PC-9 (cell line): ENCODE measurements around the gene CNTNAP2.

Experiments used
- EZH2 ChIP-seq: fragments of 200-600 bp; sonication (generic); IDR thresholded peaks from 2 replicates; pipeline ENCODE4 v1.8.0; 2017; ENCODE audit warnings: antibody characterized with exemption, low read depth
- TF ChIP-seq, protein P1 (sequence below): fragments of 200-600 bp; sonication (generic); conservative IDR thresholded peaks from 2 replicates; pipeline ENCODE4 v1.6.1; 2017; ENCODE audit warnings: mixed run types, antibody characterized with exemption, mild to moderate bottlenecking, moderate library complexity

DNA sequence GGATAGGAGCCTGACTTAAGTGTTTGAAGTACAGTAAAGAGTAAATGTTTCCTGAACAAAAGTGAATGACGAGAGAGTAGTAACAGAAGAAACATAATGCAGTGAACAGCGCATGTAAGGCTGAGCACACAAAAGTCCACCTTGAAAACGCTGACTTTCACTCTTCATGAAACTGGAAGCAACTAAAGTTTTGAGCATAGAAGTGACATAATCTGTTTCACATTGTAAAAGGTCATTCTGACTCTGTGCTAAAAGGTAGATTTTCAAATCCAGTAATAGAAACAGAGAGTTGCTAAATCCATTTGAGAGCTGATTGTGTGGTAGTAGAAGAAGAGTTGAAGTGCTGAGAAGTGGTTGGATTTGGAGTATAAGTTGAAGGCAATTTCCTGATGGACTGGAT is 1037.0 kb downstream of the CNTNAP2 start:
- TF ChIP-seq, protein P1, sequence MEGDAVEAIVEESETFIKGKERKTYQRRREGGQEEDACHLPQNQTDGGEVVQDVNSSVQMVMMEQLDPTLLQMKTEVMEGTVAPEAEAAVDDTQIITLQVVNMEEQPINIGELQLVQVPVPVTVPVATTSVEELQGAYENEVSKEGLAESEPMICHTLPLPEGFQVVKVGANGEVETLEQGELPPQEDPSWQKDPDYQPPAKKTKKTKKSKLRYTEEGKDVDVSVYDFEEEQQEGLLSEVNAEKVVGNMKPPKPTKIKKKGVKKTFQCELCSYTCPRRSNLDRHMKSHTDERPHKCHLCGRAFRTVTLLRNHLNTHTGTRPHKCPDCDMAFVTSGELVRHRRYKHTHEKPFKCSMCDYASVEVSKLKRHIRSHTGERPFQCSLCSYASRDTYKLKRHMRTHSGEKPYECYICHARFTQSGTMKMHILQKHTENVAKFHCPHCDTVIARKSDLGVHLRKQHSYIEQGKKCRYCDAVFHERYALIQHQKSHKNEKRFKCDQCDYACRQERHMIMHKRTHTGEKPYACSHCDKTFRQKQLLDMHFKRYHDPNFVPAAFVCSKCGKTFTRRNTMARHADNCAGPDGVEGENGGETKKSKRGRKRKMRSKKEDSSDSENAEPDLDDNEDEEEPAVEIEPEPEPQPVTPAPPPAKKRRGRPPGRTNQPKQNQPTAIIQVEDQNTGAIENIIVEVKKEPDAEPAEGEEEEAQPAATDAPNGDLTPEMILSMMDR: no peak
- no peak for TF ChIP-seq EZH2
